GM18505 (cell line): ENCODE measurements around the gene TMEM125.

Experiments
- ATAC-seq: cut with Tn5 transposase; IDR thresholded peaks from one replicate; pipeline ENCODE4 v1.9.1; 2021; ENCODE audit not compliant: unreplicated experiment
- POLR2A ChIP-seq: IDR thresholded peaks from 4 replicates; pipeline ENCODE4 v1.6.1; 2011; ENCODE audit warnings: borderline replicate concordance; ENCODE audit not compliant: insufficient read depth, insufficient read length; ENCODE audit errors: extremely low read depth

TMEM125 gene

GRCh38 chr1:43235451-43236121 is 34.2 kb upstream of the TMEM125 start:
- ATAC-seq: no peak
- no peak for TF ChIP-seq POLR2A

DNA sequence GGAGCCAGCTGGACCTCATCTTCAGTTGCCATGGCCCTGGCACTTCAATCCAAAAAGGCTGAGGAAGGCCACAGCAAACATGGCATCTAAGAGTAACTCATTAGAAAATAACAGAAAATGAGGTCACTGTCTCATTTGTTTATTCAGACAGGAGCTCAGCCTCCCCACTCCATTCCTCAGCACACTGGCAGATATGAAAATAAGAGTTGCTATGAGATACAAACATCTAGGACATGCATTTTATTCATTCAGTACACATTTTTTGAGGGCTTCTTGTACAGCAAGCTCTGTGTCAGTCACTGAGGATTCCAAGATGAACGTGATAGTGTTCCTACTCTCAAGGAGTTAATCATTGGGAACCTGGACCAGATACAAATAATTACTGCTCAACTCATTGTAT is 32.7 kb upstream of the TMEM125 start:
- no peak for TF ChIP-seq POLR2A
- no peak for ATAC-seq

- ATAC-seq: no peak
- no peak for TF ChIP-seq POLR2A
These were observed 31.7 kb upstream of the TMEM125 start for GRCh38 chr1:43238085-43238484.

DNA sequence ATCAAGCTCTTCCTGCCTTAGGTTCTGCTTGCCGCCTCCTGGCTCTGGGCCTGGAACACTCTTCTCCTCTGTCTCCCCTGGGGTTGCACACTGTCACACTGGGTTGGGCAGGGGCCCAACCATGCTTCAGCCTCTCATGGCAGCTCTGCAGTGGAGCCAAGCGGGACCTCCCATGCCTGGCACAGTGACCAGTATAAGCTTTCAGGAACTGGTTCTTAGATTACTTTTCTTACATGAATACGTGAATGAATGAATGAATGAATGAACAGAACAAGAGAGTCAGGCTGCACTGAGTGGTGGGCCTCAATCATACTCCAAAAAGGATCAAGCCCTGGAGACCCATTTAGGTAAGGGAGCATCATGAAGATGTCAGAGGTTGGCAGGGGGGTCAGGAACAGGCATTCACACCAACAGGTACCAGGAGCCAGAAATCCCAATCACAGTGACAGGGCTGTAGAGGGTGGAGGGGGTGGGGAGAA is 30.8 kb upstream of the TMEM125 start:
- TF ChIP-seq POLR2A: no peak
- ATAC-seq: peak; percentile 21

- ATAC-seq: peak; percentile 49
- no peak for TF ChIP-seq POLR2A
These were observed 30.3 kb upstream of the TMEM125 start for GRCh38 chr1:43239484-43239883.

- no peak for TF ChIP-seq POLR2A
- ATAC-seq: no peak
These were observed 28.4 kb upstream of the TMEM125 start for GRCh38 chr1:43241413-43241836.

GRCh38 chr1:43243299-43243698 is 26.5 kb upstream of the TMEM125 start:
- no peak for TF ChIP-seq POLR2A
- ATAC-seq: no peak

DNA sequence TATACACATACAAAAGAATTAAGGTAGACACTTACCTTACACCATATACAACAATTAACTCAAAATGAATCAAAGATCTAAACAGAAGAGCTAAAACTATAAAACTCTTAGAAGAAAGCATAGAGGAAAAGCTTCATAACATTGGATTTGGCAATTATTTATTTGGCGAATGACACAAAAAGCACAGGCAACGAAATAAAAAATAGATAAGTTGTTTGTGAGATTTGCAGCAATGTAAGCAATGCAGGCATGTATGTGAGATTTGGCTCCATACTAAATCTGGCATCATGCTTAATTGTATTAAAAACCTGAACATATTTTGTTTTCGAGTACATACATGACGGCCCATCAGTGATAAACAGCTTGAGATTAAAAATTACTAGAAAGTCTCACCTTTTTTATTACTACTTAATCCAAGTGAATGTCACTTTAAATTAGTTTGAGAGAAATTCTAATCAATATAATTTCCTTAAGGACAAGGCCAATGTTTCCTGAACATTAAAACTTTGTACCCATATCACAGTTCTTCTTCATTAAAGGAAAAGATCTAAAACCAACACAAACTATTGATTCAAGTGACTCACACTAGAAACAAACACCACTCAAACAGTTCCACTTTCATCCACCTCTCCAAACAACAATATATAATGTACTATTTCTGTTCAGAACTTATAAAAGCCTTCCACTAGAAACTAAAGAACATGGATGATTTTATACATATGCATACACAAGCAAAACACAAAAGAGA is 23.1 kb upstream of the TMEM125 start:
- no peak for ATAC-seq
- TF ChIP-seq POLR2A: no peak

DNA sequence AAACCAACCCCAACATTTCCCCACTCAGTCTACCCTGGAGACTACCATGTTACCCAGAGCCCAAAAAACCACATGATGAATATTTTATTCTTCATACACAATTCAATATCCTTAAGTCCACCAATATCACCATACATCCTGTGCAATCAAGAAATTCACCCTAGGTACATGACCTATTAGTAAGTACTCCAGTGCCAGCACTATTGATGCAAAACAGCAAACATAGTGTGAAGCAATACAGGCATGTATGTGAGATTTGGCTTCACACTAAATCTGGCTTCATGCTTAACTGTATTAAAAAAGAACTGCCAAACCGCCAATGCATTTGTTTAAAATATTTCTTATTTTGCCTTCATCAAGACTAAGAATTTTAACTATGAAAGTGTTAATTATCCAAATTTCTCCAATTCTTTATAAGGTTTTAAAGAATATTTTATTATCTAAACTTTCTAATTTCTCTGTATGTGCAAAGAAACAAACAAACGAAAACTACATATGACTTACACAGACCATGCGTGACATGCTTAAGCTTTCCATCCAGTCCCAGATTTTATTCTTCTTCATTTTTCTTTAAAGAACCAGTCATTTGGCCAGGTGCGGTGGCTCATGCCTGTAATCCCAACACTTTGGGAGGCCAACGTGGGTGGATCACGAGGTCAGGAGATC is 22.4 kb upstream of the TMEM125 start:
- no peak for ATAC-seq
- no peak for TF ChIP-seq POLR2A

DNA sequence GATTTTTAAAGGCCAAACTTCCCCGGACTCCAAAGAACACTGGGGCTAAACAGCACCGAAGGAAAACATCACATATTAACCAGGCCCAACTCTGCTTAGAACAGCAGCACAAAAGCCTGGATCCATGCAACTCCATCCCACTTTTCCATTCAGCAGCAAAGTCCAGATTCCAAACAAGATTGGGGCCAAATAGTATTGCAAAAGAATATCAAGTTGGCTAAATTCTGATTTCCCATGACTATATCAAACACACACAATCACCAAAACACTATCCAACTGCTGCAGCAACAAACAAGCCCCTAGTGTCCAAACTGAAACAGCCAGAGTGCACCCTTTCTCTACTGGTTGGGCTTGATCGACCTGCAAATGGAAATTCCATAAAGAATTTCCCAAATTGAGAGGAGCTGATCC is 19.4 kb upstream of the TMEM125 start:
- TF ChIP-seq POLR2A: no peak
- ATAC-seq: no peak

- no peak for ATAC-seq
These were observed 18.8 kb upstream of the TMEM125 start for GRCh38 chr1:43251024-43251423.

DNA sequence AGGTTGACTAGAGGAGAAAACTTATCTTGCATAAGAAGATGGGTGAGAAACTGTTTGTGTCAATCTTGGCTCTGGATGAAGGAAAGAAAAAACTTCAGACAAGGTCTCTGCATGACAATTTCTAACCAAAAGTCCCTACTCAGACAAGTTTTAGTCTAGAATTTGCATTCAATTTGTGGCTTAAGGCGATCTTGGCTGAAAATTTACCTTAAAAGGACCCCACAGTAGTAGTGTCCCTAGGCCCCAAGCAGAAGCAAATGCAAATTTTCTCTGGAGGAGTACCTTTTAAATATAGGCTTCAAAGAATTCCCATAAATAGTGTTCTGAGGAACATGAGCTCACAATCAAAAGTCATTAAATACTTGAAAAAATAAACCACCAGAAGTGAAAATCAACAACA is 17.6 kb upstream of the TMEM125 start:
- no peak for ATAC-seq
- TF ChIP-seq POLR2A: no peak

More at GRCh38 chr1:43251024-43251423, 18.8 kb upstream of the TMEM125 start:
- no peak for TF ChIP-seq POLR2A

DNA sequence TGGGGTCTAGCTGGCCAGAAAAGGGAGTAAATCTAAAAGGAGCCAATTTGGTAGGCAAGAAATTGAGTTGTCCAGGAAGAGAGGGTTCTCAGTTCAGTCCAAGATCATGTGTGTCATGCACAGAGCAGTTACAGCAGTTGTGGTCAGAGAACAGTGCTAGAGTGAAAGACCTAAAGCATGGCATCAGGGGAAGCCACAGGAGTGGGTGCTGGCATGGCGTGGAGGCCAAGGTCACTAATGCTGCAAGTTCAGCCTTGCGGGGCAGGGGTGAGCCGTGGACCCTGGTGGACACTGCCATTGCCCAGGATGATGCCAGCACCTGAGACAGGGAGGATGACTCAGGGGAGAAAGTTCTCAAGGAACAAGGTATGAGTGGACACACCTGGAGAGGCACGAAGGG is 16.6 kb upstream of the TMEM125 start:
- no peak for TF ChIP-seq POLR2A
- no peak for ATAC-seq

DNA sequence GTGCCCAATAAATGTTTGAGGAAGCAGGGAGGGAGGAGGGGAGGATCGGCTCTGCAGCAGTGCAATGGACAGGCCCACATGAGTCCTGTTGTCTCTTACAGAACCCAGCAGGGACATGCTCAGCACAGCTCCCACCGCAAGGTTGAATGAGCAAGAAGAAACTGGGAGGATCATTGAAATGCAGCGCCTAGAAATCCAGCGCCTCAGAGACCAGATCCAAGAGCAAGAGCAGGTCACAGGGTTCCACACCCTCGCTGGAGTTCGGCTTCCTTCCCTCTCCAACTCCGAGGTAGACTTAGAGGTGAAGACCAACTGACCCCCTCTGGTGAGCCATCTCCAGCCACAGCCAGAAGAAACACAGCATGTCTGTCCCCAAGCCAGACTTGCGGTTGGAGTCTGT is 15.9 kb upstream of the TMEM125 start:
- no peak for ATAC-seq
- no peak for TF ChIP-seq POLR2A

- no peak for ATAC-seq
- no peak for TF ChIP-seq POLR2A
These were observed 14.2 kb upstream of the TMEM125 start for GRCh38 chr1:43255438-43256210.
